ENCODE measurements around the gene CXADR.

Gene CXADR

DNA sequence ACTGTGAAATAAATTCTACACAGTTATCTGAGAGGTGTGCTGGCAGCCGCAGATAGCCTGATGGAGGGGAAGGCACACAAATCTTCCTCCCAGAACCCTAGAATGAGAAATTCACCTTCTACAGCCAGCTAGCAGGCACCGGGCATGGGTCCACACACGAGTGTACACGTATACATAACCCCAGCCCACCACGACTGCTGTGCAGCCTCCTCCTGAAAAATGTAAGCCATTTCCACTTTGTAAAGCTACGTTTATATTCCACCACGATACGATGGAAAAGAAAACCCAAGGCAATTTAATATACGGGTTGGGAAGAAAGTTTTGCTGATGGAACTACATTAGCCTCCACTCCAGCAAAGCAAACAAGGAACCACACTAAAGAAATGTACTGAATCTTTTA is 98.1 kb downstream of the CXADR start:
- DNase-seq: peak; percentile 3

DNA sequence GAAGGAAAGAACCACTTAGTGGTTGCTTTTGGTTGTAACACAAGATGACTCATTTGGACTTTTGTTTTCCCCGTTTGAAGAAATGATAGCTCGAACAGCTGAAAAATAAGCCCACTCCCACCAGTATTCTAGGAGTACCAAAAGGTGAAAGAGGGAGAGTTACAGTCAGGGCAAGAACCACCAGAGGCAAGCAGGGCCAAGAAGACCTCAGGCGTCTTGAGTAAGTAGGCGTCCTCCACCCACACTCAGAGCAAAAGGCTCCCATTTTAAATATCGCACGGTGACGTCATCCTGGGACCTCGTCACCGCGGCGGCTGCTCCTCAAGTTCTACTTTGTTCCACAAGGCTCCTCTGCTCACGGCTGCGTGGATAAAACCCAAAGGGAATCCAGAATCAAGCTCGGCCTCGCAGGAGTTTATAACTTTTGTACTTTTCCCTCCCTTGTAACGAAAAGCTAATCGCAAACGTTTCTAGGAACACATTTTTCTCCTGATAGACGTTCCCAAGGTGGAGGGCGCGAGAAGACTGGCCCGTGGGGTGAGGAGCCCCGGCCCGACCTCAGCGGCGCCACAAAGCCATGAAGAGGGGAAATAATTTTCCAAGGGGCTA is 98.7 kb downstream of the CXADR start:
- DNase-seq: peak; percentile 85

DNA sequence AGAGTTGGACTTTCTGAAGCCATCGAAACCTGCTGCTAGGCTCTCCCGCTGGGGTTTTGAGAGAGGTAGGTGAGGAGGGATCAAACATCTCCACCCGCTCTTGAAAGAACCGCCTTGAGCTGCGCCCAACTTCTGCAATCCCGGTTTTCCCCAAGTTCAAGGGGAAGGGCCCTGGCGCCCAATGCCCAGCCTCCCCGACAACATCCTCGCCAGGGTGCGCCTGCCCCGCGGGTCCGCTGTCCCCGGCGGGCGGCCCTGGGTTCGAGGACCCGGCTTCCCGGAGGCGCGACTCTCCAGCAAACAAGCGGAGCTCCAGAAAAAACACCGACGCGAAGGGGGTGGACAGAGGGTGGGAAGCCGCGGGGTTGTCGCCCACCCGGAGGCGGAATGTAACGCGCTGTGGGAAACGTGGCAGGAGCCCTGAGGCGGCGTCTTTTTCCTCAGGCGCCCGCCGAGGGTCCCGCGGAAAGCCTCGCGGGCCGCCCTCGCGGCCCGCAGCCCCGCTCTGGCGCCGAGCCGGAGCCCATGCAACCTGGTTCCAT is 99.3 kb downstream of the CXADR start:
- DNase-seq: peak in 1 of 2 donors; percentile 26

DNA sequence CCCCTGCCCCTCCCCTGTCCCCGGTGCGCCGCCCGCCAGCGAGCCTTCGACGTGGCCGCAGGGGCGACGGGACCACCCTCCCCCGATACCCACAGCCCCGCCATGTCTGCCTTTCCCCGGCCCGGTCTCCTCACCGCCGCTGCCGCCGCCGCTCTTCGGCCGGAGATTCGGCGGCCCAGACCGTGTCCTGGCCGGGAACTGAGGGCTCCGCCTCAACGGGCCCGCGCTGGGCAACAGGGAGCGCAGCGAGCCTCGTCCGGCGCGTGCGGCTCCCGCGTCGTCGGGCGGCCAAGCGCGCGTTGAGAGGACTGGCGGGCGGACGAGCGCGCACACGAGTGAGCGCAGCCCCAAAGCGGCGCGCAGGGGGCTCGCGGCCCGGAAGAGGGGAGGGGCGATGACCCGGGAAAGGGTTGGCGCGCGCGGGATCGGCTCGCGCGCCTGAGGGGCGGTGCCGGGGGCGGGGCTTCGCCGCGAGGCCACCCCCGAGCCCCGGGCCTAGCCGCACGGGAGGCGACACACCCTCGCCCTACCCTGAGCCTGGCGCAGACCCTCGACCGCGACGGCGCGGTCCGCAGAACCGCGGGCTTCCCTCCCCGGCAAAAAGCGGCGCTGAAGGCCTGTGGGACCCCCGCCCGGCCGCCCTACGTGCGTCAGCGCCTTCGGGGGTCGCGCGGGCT is 99.9 kb downstream of the CXADR start, which contains the start of gene BTG3:
TSS of gene BTG3 (minus strand) at position 337 of the 677 bp plus-strand sequence. CDS start 3,757 bp downstream, outside the sequence.
- DNase-seq: peak; percentile 84

DNA sequence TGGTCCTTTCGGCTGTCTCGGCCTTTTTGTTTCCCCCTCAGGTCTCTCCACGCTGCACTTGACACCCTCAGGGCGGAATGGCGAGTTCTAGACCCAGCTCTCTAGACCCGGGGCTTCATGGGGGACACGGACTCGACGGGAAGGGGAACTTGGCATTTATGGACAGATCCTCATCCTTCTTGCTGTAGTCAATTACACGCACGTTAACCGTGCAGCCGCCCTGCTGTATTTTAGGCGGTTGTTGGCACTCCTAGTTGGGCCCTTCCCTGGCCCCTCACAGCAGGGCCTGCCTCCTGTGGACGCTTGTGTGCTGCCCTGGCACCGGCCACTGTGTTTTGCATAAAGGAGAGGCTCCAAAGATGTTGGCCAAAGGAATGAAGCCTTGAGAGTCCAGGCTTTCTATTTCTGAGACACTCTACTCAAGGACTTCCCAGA is 100.4 kb downstream of the CXADR start:
- DNase-seq: peak in 1 of 2 donors; percentile 11

DNA sequence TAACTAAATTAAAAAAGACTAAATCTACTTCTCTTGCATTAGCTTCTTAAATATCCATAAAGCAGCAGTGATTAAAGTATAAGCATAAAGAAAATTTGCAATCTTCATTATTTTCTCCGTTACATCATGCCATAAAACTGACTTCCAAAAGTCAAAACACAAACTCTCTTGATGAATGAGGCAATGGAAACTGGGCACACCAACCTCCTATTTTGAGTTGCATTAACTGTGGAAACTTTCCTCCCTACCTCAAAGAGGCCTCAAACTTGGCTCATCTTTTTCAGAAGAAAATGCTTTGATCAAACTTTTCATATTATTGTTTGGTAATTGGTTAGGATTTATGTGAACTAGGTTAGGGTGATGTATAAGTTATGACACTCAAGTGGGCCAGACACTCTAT is 104.0 kb downstream of the CXADR start:
- no peak for DNase-seq

DNA sequence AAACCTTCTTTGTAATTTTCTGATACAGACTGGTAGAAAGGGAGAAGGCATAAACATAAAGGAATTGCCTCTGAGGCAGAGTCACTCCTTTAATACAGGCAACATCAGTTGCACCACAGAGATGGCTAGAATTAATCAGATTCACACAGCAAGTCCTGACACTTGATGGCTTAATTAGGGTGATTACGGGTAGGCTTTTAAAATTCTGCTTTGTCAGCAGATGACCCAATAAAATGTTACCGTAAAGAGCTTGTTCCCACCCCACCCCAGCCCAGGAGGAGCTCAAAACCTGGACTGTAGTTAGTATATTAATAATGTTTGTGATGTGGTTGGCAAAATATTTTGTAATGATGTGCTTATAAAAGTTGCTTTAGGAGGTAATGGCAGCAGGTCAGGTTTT is 109.2 kb downstream of the CXADR start:
- DNase-seq: no peak

DNA sequence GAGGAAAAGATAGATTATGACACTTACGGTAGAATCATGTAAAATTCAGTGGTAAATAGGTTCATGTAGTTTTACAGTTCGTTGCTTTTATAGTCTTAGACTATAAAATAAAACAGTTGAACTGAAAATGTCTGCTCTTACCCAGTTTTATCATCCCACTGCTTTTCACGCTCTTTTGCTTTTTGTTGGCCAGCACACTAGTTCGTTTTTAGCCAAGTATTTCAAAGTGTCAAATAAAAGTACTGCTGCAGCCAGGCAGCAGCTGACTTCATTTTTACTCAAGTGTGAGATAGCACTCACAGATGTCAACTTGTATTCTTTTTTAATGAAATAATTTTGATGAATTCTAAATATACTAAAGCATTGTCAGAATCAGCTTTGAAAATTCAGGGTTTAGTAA is 118.4 kb downstream of the CXADR start:
- DNase-seq: no peak

DNA sequence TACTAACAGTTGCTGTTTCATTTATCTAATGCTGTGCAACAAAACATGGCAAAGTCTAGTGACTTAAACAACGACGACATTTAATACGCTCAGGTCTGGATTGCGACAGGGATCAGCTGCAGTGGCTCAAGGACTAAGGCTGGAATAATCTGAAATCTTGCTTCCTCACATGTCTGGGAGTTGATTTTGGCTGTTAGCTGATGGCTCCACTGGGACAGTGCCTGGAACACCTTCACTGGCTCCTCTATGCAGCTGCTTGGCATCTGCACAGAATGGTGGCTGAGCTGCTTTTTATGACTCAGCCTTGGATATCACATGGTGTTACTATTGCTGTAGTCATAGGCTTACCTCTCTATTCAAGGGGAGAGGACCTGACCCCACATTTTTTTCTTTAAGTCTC is 123.9 kb downstream of the CXADR start:
- DNase-seq: no peak

DNA sequence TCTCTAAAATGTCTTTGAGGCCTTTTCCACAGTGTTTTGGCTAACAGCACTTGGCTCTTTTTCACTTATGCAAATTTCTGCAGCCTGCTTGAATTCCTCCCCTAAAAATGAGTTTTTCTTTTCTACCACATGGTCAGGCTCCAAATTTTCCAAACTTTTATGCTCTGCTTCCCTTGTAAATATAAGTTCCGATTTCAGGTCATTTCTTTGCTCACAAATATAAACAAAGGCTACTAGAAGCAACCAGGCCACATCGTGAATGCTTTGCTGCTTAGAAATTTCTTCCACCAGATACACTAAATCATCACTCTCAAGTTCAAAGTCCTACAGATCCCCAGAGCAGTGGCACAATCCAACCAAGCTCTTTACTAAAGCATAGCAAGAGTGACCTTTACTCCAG is 128.0 kb downstream of the CXADR start:
- no peak for DNase-seq

All from activated CD4-positive, alpha-beta T cell treated with anti-CD3 and anti-CD28 coated beads for 4 hours (primary cell).